GM12878 (cell line): Measurements from ENCODE around the gene TTC32. TPM values are rescaled to one million over a fixed set of nuclear protein-coding genes. Genes with fewer than 3 reads are reported as not detected.
A peak's percentile ranks its signal among the peaks of the same experiment; 100 is the strongest.

Source experiments
- ATAC-seq: fragments of 200-7000 bp; cut with Tn5 transposase; 3 replicates; pipeline ENCODE4 v1.9.1; 2020; ENCODE audit warnings: mild to moderate bottlenecking, moderate library complexity
- BruUV-seq: library from RNA; stranded (reverse); fragments of 400-500 nt; replicated peaks from 2 replicates; lab custom pipeline; 2021; lab: Mats Ljungman, UMichigan
- CTCF ChIA-PET: fragments of 300-600 bp; sonication (Branson Sonifier 250); formaldehyde crosslinking; extraction: SDS; loops from one replicate; lab custom pipeline; 2021; ENCODE audit warnings: inconsistent platforms; lab: Yijun Ruan, JAX
- POLR2A ChIA-PET: fragments of 350-600 bp; formaldehyde crosslinking; extraction: SDS; loops from one replicate; lab custom pipeline; 2021; ENCODE audit warnings: inconsistent platforms; lab: Charles Lee
- RAD21 ChIA-PET: fragments of 300-600 bp; sonication (Branson Sonifier 250); formaldehyde crosslinking; loops from one replicate; lab custom pipeline; 2023; ENCODE audit warnings: antibody characterized with exemption; ENCODE audit not compliant: unreplicated experiment; lab: Charles Lee
- SMC1A ChIA-PET: fragments of 300-600 bp; sonication (Branson Sonifier 250); formaldehyde crosslinking; loops from one replicate; lab custom pipeline; 2023; ENCODE audit not compliant: unreplicated experiment, uncharacterized antibody; lab: Charles Lee
- DNase-seq: peaks from one replicate; pipeline ENCODE4 v3.0.0-alpha.2; 2011; ENCODE audit warnings: low read depth, low spot score
- FAIRE-seq: peaks from 3 replicates; lab custom pipeline; 2011; peaks lifted over from hg19 to GRCh38; lab: Jason Lieb, UNC
- H2AFZ ChIP-seq: 2 replicates; pipeline ENCODE4 v1.6.0; 2011; ENCODE audit warnings: low read depth, low read length, control low read depth; ENCODE audit not compliant: control insufficient read depth
- H3K27ac ChIP-seq: 2 replicates; pipeline ENCODE4 v1.5.1; 2011; ENCODE audit warnings: control low read depth; ENCODE audit not compliant: control insufficient read depth, insufficient read depth
- H3K27me3 ChIP-seq, 2 experiments: replicated peaks in 1 of 2; 2 replicates each; pipeline versions ENCODE4 v1.6.0 to v1.6.1; 2011; ENCODE audit warnings: low read length in 1 of 2; ENCODE audit not compliant: control insufficient read depth in 2 of 2, insufficient read depth in 2 of 2
- H3K36me3 ChIP-seq, 2 experiments: 2 replicates each; pipeline ENCODE4 v1.5.1; 2011; ENCODE audit warnings: low read length in 1 of 2; ENCODE audit not compliant: control insufficient read depth in 2 of 2, insufficient read depth in 2 of 2
- H3K4me1 ChIP-seq: 2 replicates; pipeline ENCODE4 v1.6.1; 2011; ENCODE audit warnings: mild to moderate bottlenecking, low read length, moderate library complexity, mixed read lengths; ENCODE audit not compliant: control insufficient read depth, insufficient read depth
- H3K4me2 ChIP-seq: 2 replicates; pipeline ENCODE4 v1.6.0; 2011; ENCODE audit warnings: control low read depth; ENCODE audit not compliant: control insufficient read depth, insufficient read depth
- H3K4me3 ChIP-seq: fragments of 200-600 bp; sonication (generic); 2 replicates; pipeline ENCODE4 v1.5.1; 2016
- H3K79me2 ChIP-seq: 2 replicates; pipeline ENCODE4 v1.6.0; 2011; ENCODE audit warnings: low read length; ENCODE audit not compliant: control insufficient read depth, insufficient read depth
- H3K9ac ChIP-seq: 2 replicates; pipeline ENCODE4 v1.8.0; 2011; ENCODE audit warnings: low read length, control low read depth, mixed read lengths; ENCODE audit not compliant: control insufficient read depth, insufficient read depth
- H3K9me3 ChIP-seq: replicated peaks from 3 replicates; pipeline ENCODE4 v1.5.1; 2011; ENCODE audit warnings: mild to moderate bottlenecking, low read length; ENCODE audit not compliant: control insufficient read depth, insufficient read depth
- H4K20me1 ChIP-seq: 2 replicates; pipeline ENCODE4 v1.6.0; 2011; ENCODE audit not compliant: control insufficient read depth, insufficient read depth
- CBX3 ChIP-seq: fragments of 200-600 bp; sonication (generic); IDR thresholded peaks from 2 replicates; pipeline ENCODE4 v1.6.1; 2016; ENCODE audit warnings: low read depth, borderline replicate concordance
- CHD1 ChIP-seq: IDR thresholded peaks from 2 replicates; pipeline ENCODE4 v1.6.1; 2012; ENCODE audit warnings: low read depth, low read length, improper control_type of control experiment
- CTCF ChIP-seq, 3 experiments: IDR thresholded peaks in 2 of 3; conservative IDR thresholded peaks in 1 of 3; 2 replicates each; pipeline ENCODE4 v1.5.1; 2011; ENCODE audit warnings: low read depth in 3 of 3, low read length in 3 of 3, mild to moderate bottlenecking in 3 of 3, control low read depth in 2 of 3, moderate library complexity in 2 of 3, inconsistent platforms in 1 of 3, mixed read lengths in 1 of 3; ENCODE audit not compliant: control insufficient read depth in 2 of 3, insufficient read depth in 1 of 3; ENCODE audit errors: extremely low read depth in 1 of 3
- HDGF ChIP-seq: fragments of 450-650 bp; IDR thresholded peaks from 2 replicates; pipeline ENCODE4 v1.6.1; 2016; ENCODE audit warnings: antibody characterized with exemption
- MTA3 ChIP-seq: IDR thresholded peaks from 2 replicates; pipeline ENCODE4 v1.6.1; 2012; ENCODE audit warnings: low read length, inconsistent platforms, borderline replicate concordance
- NBN ChIP-seq: fragments of 450-650 bp; IDR thresholded peaks from 2 replicates; pipeline ENCODE4 v1.6.1; 2016
- RUNX3 ChIP-seq: IDR thresholded peaks from 2 replicates; pipeline ENCODE4 v1.6.1; 2012; ENCODE audit warnings: low read length, inconsistent platforms
- SMAD1 ChIP-seq: fragments of 450-650 bp; IDR thresholded peaks from 2 replicates; pipeline ENCODE4 v1.6.1; 2018; ENCODE audit warnings: mild to moderate bottlenecking, low read depth; ENCODE audit not compliant: partially characterized antibody
- SMC3 ChIP-seq: IDR thresholded peaks from 2 replicates; pipeline ENCODE4 v1.6.1; 2011; ENCODE audit warnings: low read length, improper control_type of control experiment, borderline replicate concordance
- SP1 ChIP-seq: IDR thresholded peaks from one replicate; pipeline ENCODE4 v1.6.1; 2011; ENCODE audit warnings: low read depth, low read length
- STAT1 ChIP-seq: fragments of 450-650 bp; conservative IDR thresholded peaks from 2 replicates; pipeline ENCODE4 v1.6.1; 2014; ENCODE audit warnings: antibody characterized with exemption, mild to moderate bottlenecking
- TARDBP ChIP-seq: IDR thresholded peaks from 2 replicates; pipeline ENCODE4 v1.6.1; 2016; ENCODE audit warnings: borderline replicate concordance
- WGBS: methylation state at CpG from one replicate; pipeline ENCODE4 v1.1.6; 2016; ENCODE audit warnings: low lambda C conversion rate; ENCODE audit not compliant: insufficient replicate concordance, insufficient coverage; ENCODE audit errors: missing lambda C conversion rate; 5-methylcytosine and 5-hydroxymethylcytosine counted together
- in situ Hi-C: fragments of 300-500 bp; cut with MboI; formaldehyde crosslinking; loops from 9 replicates; pipeline ENCODE4 v1.14.3; 2018; ENCODE audit warnings: mixed read lengths
- intact Hi-C: fragments of 100-400 bp; cut with micrococcal nuclease; formaldehyde crosslinking; loops from one replicate; pipeline ENCODE4 v1.14.2; 2022; ENCODE audit not compliant: unreplicated experiment
- polyA plus RNA-seq, 11 experiments: library from polyadenylated mRNA; depleted of rRNA in 4 of 11; unstranded in 6 of 11; stranded (reverse) in 5 of 11; fragments of >200 nt; fragmentation: Nextera tagmentation in 4 of 11; fragmentation: Illumina TruSeq in 1 of 11; extraction: Ambion mirVana in 4 of 11; extraction: Trizol in 1 of 11; gene quantifications; 1 replicate in 1 of 11; 2 replicates in 10 of 11; pipeline versions ENCODE4 v1.2.1 to v1.2.3, GENCODE V29; 2011 to 2016; ENCODE audit warnings: inconsistent platforms in 2 of 11, missing spikeins in 2 of 11, low read depth in 1 of 11
- total RNA-seq, 4 experiments: library from RNA; depleted of rRNA in 3 of 4; stranded (reverse); fragments of >200 nt in 3 of 4; fragmentation: Illumina TruSeq in 1 of 4; extraction: Trizol in 1 of 4; gene quantifications; 2 replicates each; pipeline versions ENCODE4 v1.2.1 to v1.2.3, GENCODE V29; 2013 to 2021

The TTC32 gene
- total and polyA plus RNA-seq, 10 of the 15 experiments (the other 5 are each of a cell fraction or from before 2014, with no cell fraction given): 11.1 to 30.0 (median 19.7) TPM

DNA sequence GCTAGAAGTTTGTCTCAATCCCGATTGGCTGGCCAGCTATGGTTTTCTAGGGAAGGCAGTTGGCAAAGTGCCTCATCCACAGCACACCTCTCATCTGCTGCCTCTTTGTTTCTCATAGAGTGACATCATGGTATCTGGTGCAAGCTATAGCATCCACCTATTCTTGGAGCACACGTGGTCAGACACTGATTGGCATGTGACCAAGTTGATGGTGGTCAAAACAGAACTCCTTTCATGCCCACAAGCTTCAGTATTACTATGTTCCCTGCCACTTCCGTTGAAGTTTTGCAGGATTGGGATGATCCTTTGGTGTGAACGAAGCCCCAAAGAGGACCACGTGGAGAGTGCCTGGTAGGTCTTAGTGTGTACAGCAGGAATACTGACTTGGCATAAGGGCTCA lies 28.8 kb downstream of the TTC32 start:
- FAIRE-seq: no peak
- no peak overlapping the region for H3K27ac ChIP-seq
- H4K20me1 ChIP-seq: no peaks in the 10 kb centered on the region; the same call in 1 of the 2 replicates
- POLR2A ChIA-PET: no interaction called here
- no peak overlapping the region for H3K4me2 ChIP-seq
- no peak overlapping the region for H2AFZ ChIP-seq
- H3K36me3 ChIP-seq: no peaks in the 10 kb centered on the region
- RAD21 ChIA-PET: no interaction called here
- no peak overlapping the region for H3K4me3 ChIP-seq
- no peak for DNase-seq
- WGBS: 27% methylated on average over 5 of the region's 5 CpGs
- no peaks in the 10 kb centered on the region for H3K27me3 ChIP-seq
- SMC1A ChIA-PET: interaction anchor here (0.9 kb wide), 1 partner anchor 13 kb away, joined by 3 read pairs; no protein-coding TSS in a partner anchor
- ATAC-seq: peak; percentile 46
- intact Hi-C loops (no loop called here), in situ Hi-C loops (no loop called here)
- TF ChIP-seq RUNX3 (peak; percentile 14; the same call in 1 of the 2 replicates), MTA3 (no peak), CHD1 (no peak), NBN (no peak)
- H3K79me2 ChIP-seq: no peaks in the 10 kb centered on the region
- no peak overlapping the region for H3K9ac ChIP-seq
- no peaks in the 10 kb centered on the region for H3K9me3 ChIP-seq
- BruUV-seq: no TSS peak
- CTCF ChIA-PET: interaction anchor here (1.2 to 2.6 kb wide), 3 partner anchors 9 to 47 kb away, joined by 4 to 13 read pairs (median 4); no protein-coding TSS in a partner anchor
- no peaks in the 10 kb centered on the region for H3K4me1 ChIP-seq

DNA sequence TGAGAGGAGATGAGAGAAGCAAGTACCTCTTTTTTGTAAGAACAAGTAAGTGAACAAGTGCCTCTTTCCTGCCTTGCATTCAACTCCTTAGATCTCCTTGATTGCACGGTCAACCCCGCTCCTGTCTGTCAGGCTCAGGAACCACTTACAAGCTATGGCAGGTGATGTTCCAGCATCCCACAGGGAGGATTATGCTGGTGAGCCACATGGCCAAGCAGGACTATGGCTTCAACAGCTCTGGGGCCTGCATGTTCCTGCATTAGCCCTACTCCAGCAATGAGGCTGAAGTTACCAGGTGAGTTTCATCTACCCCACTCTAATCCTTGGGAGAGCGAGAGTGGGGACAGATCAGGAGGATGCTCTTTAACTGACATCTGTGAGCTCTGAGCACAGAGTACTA lies 29.5 kb downstream of the TTC32 start:
- Histone ChIP-seq H3K4me2 (no peak overlapping the region), H3K4me3 (no peak overlapping the region), H2AFZ (no peak overlapping the region), H3K9me3 (no peaks in the 10 kb centered on the region), H3K36me3 (no peaks in the 10 kb centered on the region), H3K4me1 (no peaks in the 10 kb centered on the region), H3K27ac (no peak overlapping the region)
- RAD21 ChIA-PET: no interaction called here
- in situ Hi-C loops: no loop called here
- POLR2A ChIA-PET: no interaction called here
- DNase-seq: no peak
- TF ChIP-seq HDGF (no peak), RUNX3 (no peak), STAT1 (no peak), CTCF (IDR thresholded peaks at IDR 0.05 in 2 of 3, conservative IDR thresholded peaks at IDR 0.05 in 1 of 3; ENCODE audit: control insufficient read depth in 2 of 3, extremely low read depth in 1 of 3, insufficient read depth in 1 of 3, low read depth in 3 of 3, low read length in 3 of 3) (no peak), CBX3 (no peak), SP1 (no peak), SMC3 (no peak), SMAD1 (no peak), TARDBP (no peak)
- TF ChIP-seq, all 136 proteins: peak for 0
- FAIRE-seq (no peak), ATAC-seq (no peak)
- no TSS peak for BruUV-seq
- H4K20me1 ChIP-seq: no peaks in the 10 kb centered on the region; the same call in 1 of the 2 replicates
- 76% methylated on average over 3 of the region's 3 CpGs for WGBS
- intact Hi-C loops: no loop called here
- SMC1A ChIA-PET: interaction anchor here (0.9 kb wide), 1 partner anchor 14 kb away, joined by 3 read pairs; no protein-coding TSS in a partner anchor
- H3K9ac ChIP-seq: no peak overlapping the region
- CTCF ChIA-PET: interaction anchor here (1.2 to 2.6 kb wide), 3 partner anchors 8 to 47 kb away, joined by 4 to 13 read pairs (median 4); no protein-coding TSS in a partner anchor
- H3K27me3 ChIP-seq: no peaks in the 10 kb centered on the region
- H3K79me2 ChIP-seq: no peaks in the 10 kb centered on the region
